NCI-H1436 (cell line): Measurements from ENCODE around the gene GALNT8.
"Not testable (repeated sequence)": the region's sequence is repeated elsewhere in the genome, so short reads cannot be mapped to it uniquely, and the experiment has no call there.

Experiments used
- DNase-seq: peaks from one replicate; lab custom pipeline; 2025; lab: John Stamatoyannopoulos, UW

The GALNT8 gene

GRCh38 chr12:4719821-4720636, at the start of gene GALNT8:
TSS of gene GALNT8 (plus strand) at chr12:4720400. CDS start at chr12:4720678, 278 bp downstream.
- DNase-seq = no peak

DNA sequence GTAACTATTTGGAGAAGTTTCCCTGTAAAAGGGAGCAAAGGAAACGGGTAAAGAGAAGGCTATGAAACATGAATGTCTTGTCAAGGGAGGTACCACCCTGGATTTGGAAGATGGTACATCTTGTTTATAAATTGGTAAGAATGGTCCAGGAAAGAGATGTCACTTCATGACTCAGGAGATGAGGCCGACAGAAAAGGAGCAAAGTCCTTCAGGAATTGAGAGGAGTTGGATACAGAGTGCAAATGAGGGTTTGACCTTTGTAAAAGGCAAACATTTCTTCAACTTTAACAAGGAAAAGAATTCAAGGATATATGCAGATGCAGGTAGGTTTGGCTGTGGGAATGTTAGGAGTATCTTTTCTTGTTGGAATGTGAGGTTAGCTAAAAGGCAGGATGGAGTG, 40.5 kb upstream of the GALNT8 start:
- no peak for DNase-seq

GRCh38 chr12:4681732-4682131, 38.5 kb upstream of the GALNT8 start:
- no peak for DNase-seq

GRCh38 chr12:4685317-4685716, 34.9 kb upstream of the GALNT8 start:
- DNase-seq = no peak

- DNase-seq = no peak
Measured at GRCh38 chr12:4690760-4691159, 29.4 kb upstream of the GALNT8 start.

- DNase-seq = no peak
Measured at GRCh38 chr12:4700621-4701026, 19.6 kb upstream of the GALNT8 start.

DNA sequence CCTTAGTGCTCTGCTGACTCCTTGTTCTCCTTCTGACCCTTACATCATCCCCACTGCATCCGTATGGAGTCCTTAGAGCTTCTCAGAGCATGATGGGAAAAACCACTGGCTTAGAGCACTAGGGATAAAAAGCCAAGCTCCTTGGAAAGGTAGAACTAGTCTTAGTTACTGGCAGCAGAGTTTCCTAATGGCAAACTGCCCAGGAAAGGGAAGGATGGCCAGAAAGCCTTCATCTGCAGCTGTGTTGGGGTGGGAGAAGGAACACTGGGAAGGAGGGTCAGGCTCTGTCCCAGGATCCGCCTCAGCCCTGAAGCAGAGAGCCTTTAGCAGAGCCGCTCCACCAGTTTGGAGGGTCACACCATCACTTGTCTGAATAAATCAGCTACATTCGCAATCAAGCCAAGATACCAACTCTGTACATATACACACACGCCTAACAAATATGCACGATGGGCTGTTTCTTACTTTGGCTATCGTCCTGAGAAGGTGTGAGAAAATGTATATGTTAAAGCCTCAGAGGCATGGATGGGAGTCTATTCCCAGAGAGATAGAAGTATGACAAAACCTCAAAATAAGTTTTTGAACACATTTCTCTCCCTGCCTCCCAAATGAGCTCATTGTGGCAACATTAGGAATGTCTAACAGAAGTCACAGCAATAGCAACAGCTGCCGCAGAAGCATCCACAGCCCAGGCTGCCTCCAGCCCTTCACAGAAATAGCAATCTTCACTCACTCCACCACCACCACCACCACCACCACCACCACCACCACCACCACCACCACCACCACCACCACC, 18.6 kb upstream of the GALNT8 start:
- no peak for DNase-seq

GRCh38 chr12:4703676-4704075, 16.5 kb upstream of the GALNT8 start:
- no peak for DNase-seq

DNA sequence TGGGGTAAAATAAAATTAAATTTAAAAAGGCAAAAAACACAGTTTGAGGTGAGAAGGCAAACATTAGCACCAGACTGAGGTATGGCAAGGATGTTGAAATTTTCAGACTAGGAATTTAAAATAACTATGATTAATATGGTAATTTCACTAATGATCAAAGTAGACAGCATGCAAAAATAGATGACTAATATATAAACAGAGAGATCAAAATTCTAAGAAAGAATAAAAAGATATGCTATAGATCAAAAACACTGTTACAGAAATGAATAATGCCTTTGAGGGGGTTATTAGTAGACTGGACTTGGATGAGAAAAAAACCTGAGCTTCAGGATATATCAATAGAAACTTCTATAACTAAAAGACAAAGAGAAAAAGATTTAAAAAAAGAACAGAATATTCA, 14.4 kb upstream of the GALNT8 start:
- DNase-seq = no peak

GRCh38 chr12:4707306-4707705, 12.9 kb upstream of the GALNT8 start:
- DNase-seq = no peak

DNA sequence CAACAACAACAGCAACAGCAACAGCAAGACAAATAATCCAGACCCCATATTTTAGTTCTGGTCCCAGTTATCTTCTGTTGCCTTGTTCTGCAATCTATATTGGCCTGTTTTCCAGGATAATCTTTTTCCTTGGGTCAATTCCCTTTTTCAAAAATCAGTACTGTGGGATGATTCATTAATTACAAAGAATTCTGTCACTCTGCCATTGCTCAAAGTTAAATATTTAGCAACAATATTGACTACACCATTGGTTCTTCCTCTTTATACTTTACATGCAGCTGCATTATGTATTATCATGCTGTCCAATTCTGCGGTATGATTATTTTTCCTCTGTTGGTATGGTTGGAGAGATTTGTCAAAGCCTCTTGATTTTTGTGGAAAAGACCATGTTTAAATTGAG, 10.1 kb upstream of the GALNT8 start:
- no peak for DNase-seq

DNA sequence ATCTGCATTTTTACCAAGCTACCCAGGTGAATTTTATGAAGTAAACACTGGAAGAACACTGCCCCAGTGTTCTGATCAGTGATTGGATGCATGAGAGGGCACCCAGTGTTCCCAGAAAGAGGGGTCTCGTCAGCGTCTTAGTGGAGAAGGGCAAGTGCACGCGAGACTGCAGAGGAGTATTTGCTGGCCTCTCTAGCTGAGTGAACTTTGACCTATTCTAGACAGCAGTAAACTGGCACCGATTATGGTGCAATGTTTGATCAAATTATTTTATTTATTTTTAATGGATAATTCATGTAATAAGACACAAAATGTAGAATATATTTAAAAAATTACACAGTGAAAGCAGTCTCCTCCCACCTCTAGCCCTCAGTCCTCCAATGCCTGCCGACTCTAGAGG, 5.3 kb upstream of the GALNT8 start:
- no peak for DNase-seq

DNA sequence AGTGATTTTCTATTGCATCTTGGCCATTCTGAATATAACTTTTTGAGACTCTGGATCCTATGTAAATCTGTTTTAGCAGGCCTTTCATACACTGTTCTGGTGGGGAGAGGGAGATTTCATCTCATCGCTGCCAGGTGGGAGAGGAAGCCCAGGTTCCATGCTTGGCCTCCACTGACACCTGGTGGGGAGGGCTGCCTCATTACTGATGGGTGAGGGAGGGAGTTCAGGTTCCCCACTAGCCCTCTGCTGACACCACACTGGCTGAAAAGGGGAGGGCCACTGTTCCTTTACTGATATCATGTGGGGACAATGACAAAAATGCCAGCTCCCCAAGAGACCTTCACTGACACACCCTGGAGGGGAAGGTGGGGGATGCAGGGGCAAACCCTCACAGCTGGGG, 2.4 kb upstream of the GALNT8 start:
- no peak for DNase-seq

GRCh38 chr12:4720637-4720995, 416 bp downstream of the GALNT8 start:
- DNase-seq = no peak

- DNase-seq = not testable (repeated sequence)
Measured at GRCh38 chr12:4721587-4721986, 1.4 kb downstream of the GALNT8 start.

- DNase-seq = no peak
Measured at GRCh38 chr12:4723226-4723625, 3.0 kb downstream of the GALNT8 start.

GRCh38 chr12:4725057-4725456, 4.9 kb downstream of the GALNT8 start:
- no peak for DNase-seq

DNA sequence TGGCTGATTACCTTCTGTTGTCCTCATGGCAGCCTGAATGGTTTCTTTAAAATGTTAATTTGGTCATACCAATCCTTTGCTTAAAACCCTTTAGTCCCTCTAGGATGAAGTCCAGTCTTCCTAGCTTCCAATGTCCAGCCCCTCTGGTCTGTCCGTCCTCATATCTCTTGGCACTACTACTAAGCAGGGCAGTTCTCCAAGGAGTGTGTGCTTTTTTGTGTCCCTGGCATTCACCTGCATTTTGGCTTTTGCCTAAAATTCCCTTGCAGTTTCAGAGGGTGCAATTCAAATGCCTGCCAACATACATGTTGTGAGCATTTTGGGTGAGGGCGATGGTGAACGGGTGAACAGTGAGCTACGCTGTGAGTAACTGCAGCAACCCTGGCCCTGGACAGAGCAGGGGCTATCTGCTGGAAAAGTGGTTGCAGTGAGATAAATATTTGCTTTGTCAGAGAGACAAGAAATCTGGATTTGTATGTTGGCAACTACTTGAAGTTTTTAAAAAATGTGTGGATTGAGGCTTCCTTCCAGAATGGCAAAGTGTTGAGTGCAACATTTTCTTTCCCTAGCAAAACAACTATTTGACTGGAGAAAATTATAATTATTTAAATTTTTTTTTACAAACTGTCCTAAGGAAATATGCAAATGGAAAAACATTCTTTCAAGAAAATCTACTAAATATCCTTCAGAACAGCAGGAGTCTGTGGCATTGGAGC, 14.6 kb downstream of the GALNT8 start:
- DNase-seq = no peak

- DNase-seq = no peak
Measured at GRCh38 chr12:4736091-4736490, 15.9 kb downstream of the GALNT8 start.

DNA sequence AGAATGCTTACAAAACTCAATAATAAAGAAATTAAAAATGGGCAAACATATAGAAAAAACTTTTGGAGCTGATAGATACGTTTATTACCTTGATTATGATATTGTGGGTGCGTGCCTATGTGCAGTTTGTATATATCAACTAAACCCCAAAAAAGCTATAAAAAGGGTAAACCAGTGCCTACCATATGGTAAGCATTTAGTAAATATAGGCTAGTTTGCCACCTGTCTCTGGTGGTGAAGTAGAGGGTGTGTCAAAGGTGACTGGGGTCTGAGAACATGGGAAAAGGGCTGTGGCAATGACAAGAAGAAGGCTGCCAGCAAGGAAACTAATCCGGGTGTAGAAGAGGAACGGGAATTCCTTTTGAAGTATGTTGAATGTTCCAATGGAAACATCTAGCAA, 18.3 kb downstream of the GALNT8 start:
- no peak for DNase-seq

- no peak for DNase-seq
Measured at GRCh38 chr12:4742416-4742970, 22.3 kb downstream of the GALNT8 start.

DNA sequence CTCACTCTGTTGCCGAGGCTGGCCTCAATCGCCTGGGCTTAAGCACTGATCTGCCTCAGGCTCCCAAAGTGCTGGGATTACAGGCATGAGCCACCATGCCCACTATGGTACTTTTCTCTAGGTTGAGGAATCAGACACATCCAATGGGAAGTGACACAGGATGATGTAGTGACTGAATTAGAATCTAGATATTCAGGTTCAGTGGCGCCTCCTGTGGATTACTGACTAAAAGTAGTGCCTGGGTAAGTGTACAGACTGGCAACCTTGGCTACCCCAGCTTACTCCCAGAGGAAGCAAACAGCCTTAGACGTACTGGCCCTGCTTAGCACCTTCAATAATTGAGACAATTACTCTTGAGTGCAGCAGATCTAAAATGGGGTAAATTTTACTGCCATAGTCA, 22.8 kb downstream of the GALNT8 start:
- no peak for DNase-seq
